Esophagus muscularis mucosa (tissue), 4 donors: Measurements from ENCODE around the gene GCN1. TPM values are rescaled to one million over a fixed set of nuclear protein-coding genes. Genes with fewer than 3 reads are reported as not detected.

Source experiments
- DNase-seq: peaks from one replicate; pipeline ENCODE4 v3.0.0-alpha.2; 2017; ENCODE audit errors: extremely low spot score
- H3K27ac ChIP-seq, 4 donors: fragments of 200-600 bp; sonication (generic); replicated peaks in 1 of 4; 1 replicate in 3 of 4; 2 replicates in 1 of 4; pipeline ENCODE4 v1.5.1; 2016 to 2019; ENCODE audit warnings: mild to moderate bottlenecking in 1 of 4
- H3K27me3 ChIP-seq, 4 donors: fragments of 200-600 bp; sonication (generic); one replicate each; pipeline versions ENCODE4 v1.5.1 to v1.6.0; 2016 to 2019
- H3K36me3 ChIP-seq, 4 donors: fragments of 200-600 bp; sonication (generic); one replicate each; pipeline ENCODE4 v1.5.1; 2016 to 2019
- H3K4me1 ChIP-seq, 4 donors: fragments of 200-600 bp; sonication (generic); one replicate each; pipeline ENCODE4 v1.5.1; 2016 to 2019
- H3K4me3 ChIP-seq, 4 donors: fragments of 200-600 bp; sonication (generic); 1 replicate in 2 of 4; 2 replicates in 2 of 4; pipeline ENCODE4 v1.5.1; 2016 to 2019; ENCODE audit warnings: mild to moderate bottlenecking in 4 of 4, moderate library complexity in 1 of 4
- H3K9me3 ChIP-seq, 4 donors: fragments of 200-600 bp; sonication (generic); 1 replicate in 3 of 4; 2 replicates in 1 of 4; pipeline ENCODE4 v1.5.1; 2016 to 2019
- CTCF ChIP-seq, 3 experiments: fragments of 200-600 bp in 2 of 3; fragments of 450-650 bp in 1 of 3; sonication (generic) in 2 of 3; IDR thresholded peaks; one replicate each; pipeline ENCODE4 v1.5.1; 2017 to 2019; ENCODE audit warnings: antibody characterized with exemption in 3 of 3, mild to moderate bottlenecking in 2 of 3, moderate library complexity in 1 of 3
- EP300 ChIP-seq: sonication (generic); formaldehyde crosslinking; IDR thresholded peaks from one replicate; pipeline ENCODE4 v1.6.1; 2017; ENCODE audit warnings: antibody characterized with exemption
- POLR2A ChIP-seq: fragments of 450-650 bp; IDR thresholded peaks from one replicate; pipeline ENCODE4 v1.6.1; 2017; ENCODE audit warnings: antibody characterized with exemption, moderate library complexity, mild to moderate bottlenecking, low read depth
- POLR2AphosphoS5 ChIP-seq, 2 donors: sonication (generic); formaldehyde crosslinking; IDR thresholded peaks; one replicate each; pipeline ENCODE4 v1.6.1; 2017; ENCODE audit warnings: antibody characterized with exemption in 2 of 2
- WGBS: methylation state at CpG from one replicate; pipeline ENCODE4 v1.1.5; 2018; 5-methylcytosine and 5-hydroxymethylcytosine counted together
- intact Hi-C: fragments of 100-400 bp; cut with DNase I; formaldehyde crosslinking; loops from one replicate; pipeline ENCODE4 v1.15.1; 2023
- total RNA-seq, 4 donors: library from RNA; depleted of rRNA; stranded (reverse); fragments of >200 nt; gene quantifications; one replicate each; pipeline versions ENCODE4 v1.1.0 to v1.2.1, GENCODE V29; 2016

The GCN1 gene
- total RNA-seq, 4 donors from 2014 or later = 38.6 to 94.6 (median 49.3) TPM

GRCh38 chr12:120175537-120175936 is 19.0 kb downstream of the GCN1 start:
- Histone ChIP-seq H3K9me3 (no peaks in the 10 kb centered on the region), H3K4me1 (no peaks in the 10 kb centered on the region), H3K4me3 (no peak overlapping the region), H3K36me3 (peaks cover 91 to 100% (median 99%) of the 10 kb centered on the region in 4 donors), H3K27me3 (no peaks in the 10 kb centered on the region), H3K27ac (no peak overlapping the region)
- WGBS = 94% methylated on average over 10 of the region's 11 CpGs
- no peak for DNase-seq
- TF ChIP-seq CTCF (IDR thresholded peaks at IDR 0.05) = no peak
- TF ChIP-seq POLR2A = no peak
- no peak for TF ChIP-seq EP300
- no peak for TF ChIP-seq POLR2AphosphoS5 (IDR thresholded peaks at IDR 0.05)
- intact Hi-C loops = no loop called here

- DNase-seq = no peak
- Histone ChIP-seq H3K4me3 (no peak overlapping the region), H3K27me3 (no peaks in the 10 kb centered on the region), H3K36me3 (peaks cover 96 to 100% (median 99%) of the 10 kb centered on the region in 4 donors), H3K27ac (no peak overlapping the region), H3K4me1 (no peaks in the 10 kb centered on the region), H3K9me3 (no peaks in the 10 kb centered on the region)
- TF ChIP-seq POLR2AphosphoS5 (IDR thresholded peaks at IDR 0.05) = no peak
- no peak for TF ChIP-seq EP300
- TF ChIP-seq POLR2A = no peak
- no peak for TF ChIP-seq CTCF (IDR thresholded peaks at IDR 0.05)
- WGBS = 86% methylated on average over 5 of the region's 5 CpGs
- intact Hi-C loops = no loop called here
These were observed 19.5 kb downstream of the GCN1 start for GRCh38 chr12:120175062-120175461.

DNA sequence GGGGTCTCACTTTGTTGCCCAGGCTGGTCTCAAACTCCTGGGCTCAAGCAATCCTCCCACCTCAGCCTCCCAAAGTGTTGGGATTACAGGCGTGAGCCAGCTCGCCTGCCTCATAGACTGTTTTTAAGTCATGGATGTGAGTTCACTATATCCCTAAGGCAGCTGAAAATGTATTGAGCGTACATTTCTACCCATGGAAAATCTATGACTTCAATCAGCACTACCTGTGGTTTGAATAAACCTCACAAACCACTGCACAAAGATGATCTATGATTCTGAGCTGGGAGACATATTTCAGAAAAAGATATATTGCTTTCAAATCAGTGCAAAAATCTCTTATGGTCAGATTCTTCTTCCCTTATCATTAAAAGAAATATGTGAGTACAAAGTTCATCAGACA is 22.5 kb downstream of the GCN1 start:
- no peak for DNase-seq
- Histone ChIP-seq H3K27me3 (no peaks in the 10 kb centered on the region), H3K36me3 (peaks cover 91 to 100% (median 99%) of the 10 kb centered on the region in 4 donors), H3K4me3 (no peak overlapping the region), H3K4me1 (no peaks in the 10 kb centered on the region), H3K9me3 (no peaks in the 10 kb centered on the region), H3K27ac (no peak overlapping the region)
- no peak for TF ChIP-seq EP300
- TF ChIP-seq CTCF (IDR thresholded peaks at IDR 0.05) = no peak
- no peak for TF ChIP-seq POLR2A
- no peak for TF ChIP-seq POLR2AphosphoS5 (IDR thresholded peaks at IDR 0.05)
- 91% methylated on average over 3 of the region's 3 CpGs for WGBS
- intact Hi-C loops = no loop called here

DNA sequence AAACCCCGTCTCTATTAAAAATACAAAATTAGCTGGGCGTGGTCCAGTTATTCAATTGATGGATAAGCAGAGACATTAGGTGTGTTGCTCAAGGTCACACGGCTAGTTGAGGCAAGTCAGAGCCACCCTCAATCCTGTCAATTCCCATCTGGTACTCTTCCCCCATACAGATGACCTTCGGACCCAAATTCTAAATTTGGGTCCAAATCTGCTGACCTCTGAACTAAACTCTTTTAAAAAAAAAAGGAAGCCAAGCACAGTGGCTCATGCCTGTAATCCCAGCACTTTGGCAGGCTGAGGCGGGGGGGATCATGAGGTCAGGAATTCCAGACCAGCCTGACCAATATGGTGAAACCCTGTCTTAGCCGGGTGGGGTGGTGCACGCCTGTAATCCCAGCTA is 23.9 kb downstream of the GCN1 start:
- Histone ChIP-seq H3K27me3 (no peaks in the 10 kb centered on the region), H3K4me1 (no peaks in the 10 kb centered on the region), H3K4me3 (no peak overlapping the region), H3K27ac (no peak overlapping the region), H3K9me3 (no peaks in the 10 kb centered on the region), H3K36me3 (peaks cover 89 to 100% (median 99%) of the 10 kb centered on the region in 4 donors)
- no peak for DNase-seq
- TF ChIP-seq EP300 (no peak), POLR2AphosphoS5 (IDR thresholded peaks at IDR 0.05) (no peak), POLR2A (no peak), CTCF (IDR thresholded peaks at IDR 0.05) (no peak)
- WGBS = 92% methylated on average over 7 of the region's 7 CpGs
- intact Hi-C loops = no loop called here

DNA sequence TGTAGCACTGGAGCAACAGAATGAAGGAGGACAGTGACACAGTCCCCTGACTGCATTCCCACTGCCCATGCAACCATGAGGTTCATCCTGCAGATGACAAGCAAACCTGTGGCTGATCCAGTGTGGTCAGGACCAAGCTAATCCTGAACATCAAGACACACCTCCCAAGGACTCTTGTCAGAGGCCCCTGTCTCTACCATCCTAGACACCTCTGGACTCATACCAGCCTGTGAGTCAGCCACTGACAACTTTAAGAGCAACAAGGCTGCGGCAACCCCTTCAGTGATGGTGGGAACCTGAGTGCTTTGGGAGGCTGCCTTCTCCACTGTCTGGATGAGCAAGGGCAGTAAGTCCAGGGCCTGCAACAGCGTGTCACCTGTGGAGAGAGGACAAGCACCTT is 24.6 kb downstream of the GCN1 start:
- Histone ChIP-seq H3K36me3 (peaks cover 86 to 100% (median 98%) of the 10 kb centered on the region in 4 donors), H3K27me3 (no peaks in the 10 kb centered on the region), H3K27ac (no peak overlapping the region), H3K4me3 (no peak overlapping the region), H3K4me1 (no peaks in the 10 kb centered on the region), H3K9me3 (no peaks in the 10 kb centered on the region)
- 100% methylated on average over 1 of the region's 2 CpGs for WGBS
- DNase-seq = no peak
- intact Hi-C loops = no loop called here
- TF ChIP-seq POLR2AphosphoS5 (IDR thresholded peaks at IDR 0.05) = no peak
- no peak for TF ChIP-seq EP300
- no peak for TF ChIP-seq POLR2A
- TF ChIP-seq CTCF (IDR thresholded peaks at IDR 0.05) = no peak
